AG09319 (cell line): ENCODE results near the gene PTBP3.

Experiments
- DNase-seq: peaks from one replicate; pipeline ENCODE4 v3.0.0-alpha.2; 2010; ENCODE audit warnings: low read depth; ENCODE audit errors: extremely low read depth
- TF ChIP-seq, protein P1 (sequence below): IDR thresholded peaks from 2 replicates; pipeline ENCODE4 v1.5.1; 2011; ENCODE audit warnings: low read depth, mild to moderate bottlenecking, inconsistent platforms, low read length, moderate library complexity

The PTBP3 gene

GRCh38 chr9:112332977-112333638, at the start of gene PTBP3:
Gene PTBP3, minus strand, starts transcription at chr9:112333619. Its CDS starts 35,754 bp downstream, at chr9:112297865.
- DNase-seq = no peak
- TF ChIP-seq, protein P1, sequence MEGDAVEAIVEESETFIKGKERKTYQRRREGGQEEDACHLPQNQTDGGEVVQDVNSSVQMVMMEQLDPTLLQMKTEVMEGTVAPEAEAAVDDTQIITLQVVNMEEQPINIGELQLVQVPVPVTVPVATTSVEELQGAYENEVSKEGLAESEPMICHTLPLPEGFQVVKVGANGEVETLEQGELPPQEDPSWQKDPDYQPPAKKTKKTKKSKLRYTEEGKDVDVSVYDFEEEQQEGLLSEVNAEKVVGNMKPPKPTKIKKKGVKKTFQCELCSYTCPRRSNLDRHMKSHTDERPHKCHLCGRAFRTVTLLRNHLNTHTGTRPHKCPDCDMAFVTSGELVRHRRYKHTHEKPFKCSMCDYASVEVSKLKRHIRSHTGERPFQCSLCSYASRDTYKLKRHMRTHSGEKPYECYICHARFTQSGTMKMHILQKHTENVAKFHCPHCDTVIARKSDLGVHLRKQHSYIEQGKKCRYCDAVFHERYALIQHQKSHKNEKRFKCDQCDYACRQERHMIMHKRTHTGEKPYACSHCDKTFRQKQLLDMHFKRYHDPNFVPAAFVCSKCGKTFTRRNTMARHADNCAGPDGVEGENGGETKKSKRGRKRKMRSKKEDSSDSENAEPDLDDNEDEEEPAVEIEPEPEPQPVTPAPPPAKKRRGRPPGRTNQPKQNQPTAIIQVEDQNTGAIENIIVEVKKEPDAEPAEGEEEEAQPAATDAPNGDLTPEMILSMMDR = no peak

- DNase-seq = no peak
- TF ChIP-seq, protein P1 = no peak
Observed at GRCh38 chr9:112382501-112383364, 49.3 kb upstream of the PTBP3 start.

DNA sequence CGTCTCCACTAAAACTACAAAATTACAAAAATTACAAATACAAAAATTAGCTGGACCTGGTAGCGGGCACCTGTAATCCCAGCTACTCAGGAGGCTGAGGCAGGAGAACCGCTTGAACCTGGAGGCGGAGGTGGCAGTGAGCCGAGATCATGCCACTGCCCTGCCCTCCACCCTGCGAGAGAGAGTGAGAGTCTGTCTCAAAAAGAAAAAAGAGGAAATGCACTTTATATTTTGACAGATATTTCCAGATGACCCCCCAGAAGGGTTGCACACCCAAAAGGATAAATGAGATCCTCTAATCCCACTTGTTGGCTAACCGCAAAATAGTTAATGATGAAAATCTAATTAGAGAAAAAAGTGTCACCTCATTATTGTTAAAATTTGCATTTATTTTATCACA, 48.6 kb upstream of the PTBP3 start:
- DNase-seq = no peak
- TF ChIP-seq, protein P1 = no peak

DNA sequence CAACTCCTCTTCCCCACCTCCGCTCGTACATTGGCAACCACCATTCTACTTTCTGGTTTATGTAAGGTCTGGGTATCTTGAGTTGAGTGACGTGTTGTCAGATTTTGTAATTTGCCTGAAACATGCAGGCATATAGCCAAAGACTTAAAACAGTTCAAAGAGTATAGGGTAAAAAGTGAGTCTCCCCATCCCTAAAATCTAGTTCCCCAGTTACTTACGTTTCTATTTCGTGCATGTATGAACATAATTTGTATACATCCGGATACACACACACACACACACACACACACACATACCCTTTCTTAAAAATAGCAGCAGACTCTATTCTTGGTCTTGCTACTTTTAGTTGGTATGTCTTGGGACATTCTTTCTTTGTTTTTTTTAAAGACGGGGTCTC, 47.4 kb upstream of the PTBP3 start:
- DNase-seq = no peak
- TF ChIP-seq, protein P1 = no peak

DNA sequence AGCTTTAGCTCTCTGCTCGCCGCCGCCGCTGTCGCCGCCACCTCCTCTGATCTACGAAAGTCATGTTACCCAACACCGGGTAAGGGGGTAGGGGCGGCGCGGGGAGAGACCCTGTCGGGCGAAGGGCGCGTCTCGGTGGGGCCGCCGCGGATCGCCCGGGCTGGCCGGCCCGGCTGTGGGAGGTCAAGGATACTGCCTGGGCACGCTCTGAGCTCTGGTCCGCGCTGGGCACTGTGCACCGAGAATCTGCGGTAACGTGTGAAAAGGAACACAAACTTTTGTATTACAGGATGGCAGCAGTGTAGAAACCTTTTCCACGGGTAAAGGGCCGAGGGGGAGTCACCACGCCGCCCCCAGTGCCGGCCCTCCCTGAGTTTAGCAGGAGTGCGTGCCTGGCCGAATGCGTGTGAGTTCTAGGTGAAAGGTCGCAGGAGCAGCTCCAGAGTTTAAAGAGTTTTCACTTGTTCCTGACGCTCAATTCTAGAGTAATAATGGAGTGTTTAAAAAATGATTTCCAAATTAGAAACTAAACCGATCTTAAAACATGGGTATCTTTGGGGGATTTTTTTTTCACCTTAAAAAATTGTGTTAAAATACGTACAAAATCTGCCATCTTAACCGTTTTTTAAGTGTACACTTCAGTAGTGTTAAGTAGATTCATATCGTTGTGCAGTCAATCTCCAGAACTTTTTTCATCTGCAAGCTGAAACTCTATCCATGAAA, 46.8 kb upstream of the PTBP3 start, which contains the start of gene HSDL2:
Gene HSDL2 (plus strand): TSS at position 7 of the 723 bp plus-strand sequence. CDS start 56 bp downstream, at position 63.
- TF ChIP-seq, protein P1 = no peak
- DNase-seq = no peak

- peak; percentile 96 for DNase-seq
Observed at GRCh38 chr9:112379177-112380101, 46.0 kb upstream of the PTBP3 start.

More at GRCh38 chr9:112379177-112380101, 46.0 kb upstream of the PTBP3 start:
- TF ChIP-seq, protein P1 = no peak
